Endodermal cell (in vitro differentiated cells): ENCODE measurements around the gene TNPO3. TPM values are rescaled to one million over a fixed set of nuclear protein-coding genes. Genes with fewer than 3 reads are reported as not detected.

Experiments used
- DNase-seq: peaks from one replicate; pipeline ENCODE4 v3.0.0-alpha.2; 2017
- H3K27ac ChIP-seq: 2 replicates; pipeline ENCODE4 v1.5.1; 2013; ENCODE audit warnings: mild to moderate bottlenecking, low read depth, low read length, moderate library complexity
- H3K27me3 ChIP-seq: 2 replicates; pipeline ENCODE4 v1.6.1; 2013; ENCODE audit warnings: mild to moderate bottlenecking, low read length, moderate library complexity; ENCODE audit not compliant: insufficient read depth, control insufficient read depth, poor library complexity, severe bottlenecking
- H3K36me3 ChIP-seq: 2 replicates; pipeline ENCODE4 v1.7.0; 2013; ENCODE audit warnings: mild to moderate bottlenecking, low read length, moderate library complexity; ENCODE audit not compliant: control insufficient read depth, insufficient read depth
- H3K4me1 ChIP-seq: one replicate; pipeline ENCODE4 v1.7.0; 2013; ENCODE audit warnings: low read length; ENCODE audit not compliant: control insufficient read depth, insufficient read depth
- H3K4me3 ChIP-seq: 2 replicates; pipeline ENCODE4 v1.5.1; 2013; ENCODE audit warnings: mild to moderate bottlenecking, low read length, moderate library complexity
- H3K9ac ChIP-seq: 2 replicates; pipeline ENCODE4 v1.6.1; 2013; ENCODE audit warnings: mild to moderate bottlenecking, low read length, moderate library complexity; ENCODE audit not compliant: poor library complexity, severe bottlenecking; ENCODE audit errors: extremely low read depth
- H3K9me3 ChIP-seq: 2 replicates; pipeline ENCODE4 v1.6.1; 2013; ENCODE audit warnings: mild to moderate bottlenecking, low read length, moderate library complexity; ENCODE audit not compliant: control insufficient read depth
- H3K27ac Mint-ChIP-seq: 2 replicates; pipeline ENCODE4 v1.8.0; 2020; ENCODE audit warnings: mixed read lengths
- H3K27me3 Mint-ChIP-seq: 2 replicates; pipeline ENCODE4 v1.8.0; 2021; ENCODE audit warnings: mild to moderate bottlenecking, mixed read lengths; ENCODE audit not compliant: insufficient read depth
- H3K36me3 Mint-ChIP-seq: 2 replicates; pipeline ENCODE4 v1.8.0; 2020; ENCODE audit warnings: low read depth, mixed read lengths
- H3K4me1 Mint-ChIP-seq: 2 replicates; pipeline ENCODE4 v1.8.0; 2020; ENCODE audit warnings: mixed read lengths
- H3K4me3 Mint-ChIP-seq: 2 replicates; pipeline ENCODE4 v1.8.0; 2020; ENCODE audit warnings: mild to moderate bottlenecking, moderate library complexity, mixed read lengths
- H3K9me3 Mint-ChIP-seq: 2 replicates; pipeline ENCODE4 v1.8.0; 2020; ENCODE audit warnings: mild to moderate bottlenecking, mixed read lengths
- CTCF ChIP-seq: fragments of 200-600 bp; sonication (generic); conservative IDR thresholded peaks from 2 replicates; pipeline ENCODE4 v1.5.0; 2021; ENCODE audit warnings: antibody characterized with exemption, mild to moderate bottlenecking
- WGBS, 2 experiments: methylation state at CpG; one replicate each; pipeline versions ENCODE4 v1.1.5 to v1.1.7; 2013; ENCODE audit warnings: missing lambda C conversion rate in 2 of 2, mixed read lengths in 1 of 2; ENCODE audit not compliant: insufficient coverage in 1 of 2, insufficient read length in 1 of 2; 5-methylcytosine and 5-hydroxymethylcytosine counted together
- total RNA-seq, 2 donors: library from RNA; stranded (reverse); fragmentation: NEBNext Ultra II Directional in 1 of 2; extraction: Animal tissue kit (Norgen Biotek cat#: 25700) in 1 of 2; gene quantifications; 2 replicates in 1 of 2; 3 replicates in 1 of 2; pipeline ENCODE4 v1.2.1, GENCODE V29; 2021

TNPO3 gene
- total RNA-seq, 2 donors from 2014 or later = 68.0 to 73.1 TPM

- no peaks in the 10 kb centered on the region for H3K9me3 Mint-ChIP-seq
- 97 to 100% methylated on average over 2 to 3 of the region's 3 CpGs for WGBS, 2 experiments
- no peak overlapping the region for H3K4me3 ChIP-seq
- no peaks in the 10 kb centered on the region for H3K27me3 Mint-ChIP-seq
- no peak for DNase-seq
- TF ChIP-seq CTCF = no peak
- H3K4me1 ChIP-seq = peaks cover 4% of the 10 kb centered on the region
- peaks cover 9% of the 10 kb centered on the region for H3K36me3 Mint-ChIP-seq
- H3K4me3 Mint-ChIP-seq = no peak overlapping the region
- peaks cover 22% of the 10 kb centered on the region for H3K36me3 ChIP-seq
- no peak overlapping the region for H3K27ac Mint-ChIP-seq
- H3K27ac ChIP-seq = no peak overlapping the region
- H3K27me3 ChIP-seq = no peaks in the 10 kb centered on the region
- no peak overlapping the region for H3K9ac ChIP-seq
- H3K9me3 ChIP-seq = no peaks in the 10 kb centered on the region
- H3K4me1 Mint-ChIP-seq = peaks cover 13% of the 10 kb centered on the region
Measured at GRCh38 chr7:129024125-129024524, 30.8 kb downstream of the TNPO3 start.

- peaks cover 8% of the 10 kb centered on the region for H3K36me3 Mint-ChIP-seq
- H3K27me3 Mint-ChIP-seq = no peaks in the 10 kb centered on the region
Measured at GRCh38 chr7:129021656-129022055, 33.3 kb downstream of the TNPO3 start.

GRCh38 chr7:129017933-129018538, 36.9 kb downstream of the TNPO3 start:
- H3K36me3 ChIP-seq = peaks cover 52% of the 10 kb centered on the region
- no peak for TF ChIP-seq CTCF
- H3K9me3 ChIP-seq = no peaks in the 10 kb centered on the region
- Mint-ChIP-seq H3K9me3 (no peaks in the 10 kb centered on the region), H3K27ac (peak overlapping the region; percentile 34), H3K36me3 (peaks cover 26% of the 10 kb centered on the region), H3K27me3 (no peaks in the 10 kb centered on the region), H3K4me1 (no peaks in the 10 kb centered on the region), H3K4me3 (no peak overlapping the region)
- H3K9ac ChIP-seq = no peak overlapping the region
- H3K27me3 ChIP-seq = no peaks in the 10 kb centered on the region
- no peak overlapping the region for H3K27ac ChIP-seq
- H3K4me1 ChIP-seq = no peaks in the 10 kb centered on the region
- H3K4me3 ChIP-seq = no peak overlapping the region
- 92 to 95% methylated on average over 3 to 4 of the region's 4 CpGs for WGBS, 2 experiments
- DNase-seq = no peak

More at GRCh38 chr7:129021656-129022055, 33.3 kb downstream of the TNPO3 start:
- H3K4me1 ChIP-seq = peaks cover 4% of the 10 kb centered on the region
- H3K36me3 ChIP-seq = peaks cover 24% of the 10 kb centered on the region
- peaks cover 13% of the 10 kb centered on the region for H3K4me1 Mint-ChIP-seq
- WGBS, 2 experiments = 93 to 100% methylated on average over 1 to 2 of the region's 2 CpGs
- no peak overlapping the region for H3K4me3 Mint-ChIP-seq
- TF ChIP-seq CTCF = no peak
- H3K27ac Mint-ChIP-seq = no peak overlapping the region
- no peak overlapping the region for H3K9ac ChIP-seq
- no peaks in the 10 kb centered on the region for H3K27me3 ChIP-seq
- no peak for DNase-seq
- no peak overlapping the region for H3K27ac ChIP-seq
- H3K9me3 ChIP-seq = no peaks in the 10 kb centered on the region
- H3K4me3 ChIP-seq = no peak overlapping the region
- H3K9me3 Mint-ChIP-seq = no peaks in the 10 kb centered on the region
